ENCODE measurements around the gene ENO3. TPM values are rescaled to one million over a fixed set of nuclear protein-coding genes. Genes with fewer than 3 reads are reported as not detected.

The ENO3 gene
- polyA plus RNA-seq, 1 of the 3 experiments (the other 2 are of a cell fraction) = 29.2 TPM

- H3K9me3 ChIP-seq = no peaks in the 10 kb centered on the region
- H3K79me2 ChIP-seq (ENCODE audit: insufficient read depth) = peaks cover 75% of the 10 kb centered on the region
- H3K27me3 ChIP-seq (ENCODE audit: insufficient read depth) = no peaks in the 10 kb centered on the region
- peak overlapping the region; percentile 83 for H3K9ac ChIP-seq
- peak overlapping the region; percentile 94 to 98 for H3K27ac ChIP-seq (ENCODE audit: low read depth in 2 of 2, low read length in 1 of 2)
- H4K20me1 ChIP-seq (ENCODE audit: insufficient read depth) = peaks cover 32% of the 10 kb centered on the region
- H3K9me2 ChIP-seq = no peaks in the 10 kb centered on the region
- H3K36me3 ChIP-seq (replicated peaks in 1 of 2; ENCODE audit: control insufficient read depth in 1 of 2, insufficient read depth in 2 of 2, low read length in 1 of 2) = peaks cover 32 to 46% of the 10 kb centered on the region in 2 experiments
- CTCF ChIA-PET = interaction anchor here (1.5 to 3.9 kb wide), 2 partner anchors 32 to 46 kb away, joined by 4 to 29 read pairs; partner anchors contain the start of gene CAMTA2
- TF ChIP-seq FOXJ3 (CRISPR knock-in tag; IDR thresholded peaks at IDR 0.05) (no peak), GABPA (IDR thresholded peaks at IDR 0.05; ENCODE audit: low read depth) (no peak), RAD21 (IDR thresholded peaks at IDR 0.05; ENCODE audit: low read length) (no peak), SIN3A (IDR thresholded peaks at IDR 0.05; ENCODE audit: borderline replicate concordance, low read depth, low read length) (no peak), NRF1 (IDR thresholded peaks at IDR 0.05; ENCODE audit: low read depth, low read length) (no peak), NFIC (IDR thresholded peaks at IDR 0.05; ENCODE audit: borderline replicate concordance) (no peak), TEAD4 (IDR thresholded peaks at IDR 0.05; ENCODE audit: borderline replicate concordance, insufficient read depth) (no peak), MEF2A (IDR thresholded peaks at IDR 0.05; ENCODE audit: borderline replicate concordance, low read depth) (no peak), TCF12 (IDR thresholded peaks at IDR 0.05) (no peak), FOSL2 (IDR thresholded peaks at IDR 0.05; ENCODE audit: borderline replicate concordance, low read depth) (no peak), GATA2 (CRISPR knock-in tag; IDR thresholded peaks at IDR 0.05) (no peak), ELF1 (IDR thresholded peaks at IDR 0.05) (no peak), SMC3 (IDR thresholded peaks at IDR 0.05; ENCODE audit: low read depth, low read length) (no peak), IRF3 (IDR thresholded peaks at IDR 0.05; ENCODE audit: low read depth, low read length) (no peak)
- TF ChIP-seq, protein P1, sequence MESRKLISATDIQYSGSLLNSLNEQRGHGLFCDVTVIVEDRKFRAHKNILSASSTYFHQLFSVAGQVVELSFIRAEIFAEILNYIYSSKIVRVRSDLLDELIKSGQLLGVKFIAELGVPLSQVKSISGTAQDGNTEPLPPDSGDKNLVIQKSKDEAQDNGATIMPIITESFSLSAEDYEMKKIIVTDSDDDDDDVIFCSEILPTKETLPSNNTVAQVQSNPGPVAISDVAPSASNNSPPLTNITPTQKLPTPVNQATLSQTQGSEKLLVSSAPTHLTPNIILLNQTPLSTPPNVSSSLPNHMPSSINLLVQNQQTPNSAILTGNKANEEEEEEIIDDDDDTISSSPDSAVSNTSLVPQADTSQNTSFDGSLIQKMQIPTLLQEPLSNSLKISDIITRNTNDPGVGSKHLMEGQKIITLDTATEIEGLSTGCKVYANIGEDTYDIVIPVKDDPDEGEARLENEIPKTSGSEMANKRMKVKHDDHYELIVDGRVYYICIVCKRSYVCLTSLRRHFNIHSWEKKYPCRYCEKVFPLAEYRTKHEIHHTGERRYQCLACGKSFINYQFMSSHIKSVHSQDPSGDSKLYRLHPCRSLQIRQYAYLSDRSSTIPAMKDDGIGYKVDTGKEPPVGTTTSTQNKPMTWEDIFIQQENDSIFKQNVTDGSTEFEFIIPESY (IDR thresholded peaks at IDR 0.05; ENCODE audit: borderline replicate concordance, low read depth) = no peak
- TF ChIP-seq, protein P2, sequence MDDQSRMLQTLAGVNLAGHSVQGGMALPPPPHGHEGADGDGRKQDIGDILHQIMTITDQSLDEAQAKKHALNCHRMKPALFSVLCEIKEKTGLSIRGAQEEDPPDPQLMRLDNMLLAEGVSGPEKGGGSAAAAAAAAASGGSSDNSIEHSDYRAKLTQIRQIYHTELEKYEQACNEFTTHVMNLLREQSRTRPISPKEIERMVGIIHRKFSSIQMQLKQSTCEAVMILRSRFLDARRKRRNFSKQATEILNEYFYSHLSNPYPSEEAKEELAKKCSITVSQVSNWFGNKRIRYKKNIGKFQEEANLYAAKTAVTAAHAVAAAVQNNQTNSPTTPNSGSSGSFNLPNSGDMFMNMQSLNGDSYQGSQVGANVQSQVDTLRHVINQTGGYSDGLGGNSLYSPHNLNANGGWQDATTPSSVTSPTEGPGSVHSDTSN (IDR thresholded peaks at IDR 0.05) = no peak
- no peak for DNase-seq
- peaks cover 23 to 40% of the 10 kb centered on the region in 2 experiments for H3K4me1 ChIP-seq (ENCODE audit: control insufficient read depth in 1 of 2, insufficient read depth in 2 of 2, low read depth in 1 of 2, low read length in 1 of 2)
- H3K4me2 ChIP-seq = peak overlapping the region; percentile 97
- POLR2A ChIA-PET = interaction anchor here (2.0 kb wide), 1 partner anchor 11 kb away, joined by 16 read pairs; the partner anchor contains the start of gene ENO3
- H2AFZ ChIP-seq (ENCODE audit: low read depth) = no peak overlapping the region
- peaks cover 55% of the 10 kb centered on the region for H3F3A ChIP-seq (replicated peaks; ENCODE audit: insufficient read depth)
- H3K4me3 ChIP-seq (ENCODE audit: low read depth in 2 of 2, low read length in 1 of 2) = peak overlapping the region; percentile 80 to 86
- 25% methylated on average over 4 of the region's 4 CpGs for WGBS (ENCODE audit: low lambda C conversion rate)
These were observed 9.7 kb upstream of the ENO3 start for GRCh38 chr17:4941319-4941610.
